Uterus (tissue), 4 donors: ENCODE data around the gene DNAJC17. TPM values are rescaled to one million over a fixed set of nuclear protein-coding genes. Genes with fewer than 3 reads are reported as not detected.

Experiments
- DNase-seq, 2 donors: peaks; one replicate each; pipeline ENCODE4 v3.0.0-alpha.2; 2019 to 2020
- H3K27ac ChIP-seq, 2 donors: fragments of 200-600 bp; sonication (generic); 1 replicate in 1 of 2; 2 replicates in 1 of 2; pipeline ENCODE4 v1.5.1; 2016 to 2018
- H3K27me3 ChIP-seq, 2 donors: fragments of 200-600 bp; sonication (generic); one replicate each; pipeline ENCODE4 v1.5.1; 2018 to 2019; ENCODE audit warnings: control low read depth in 1 of 2
- H3K36me3 ChIP-seq, 2 donors: fragments of 200-600 bp; sonication (generic); one replicate each; pipeline ENCODE4 v1.5.1; 2019; ENCODE audit warnings: control low read depth in 1 of 2
- H3K4me1 ChIP-seq, 2 donors: fragments of 200-600 bp; sonication (generic); one replicate each; pipeline ENCODE4 v1.5.1; 2018 to 2019; ENCODE audit warnings: control low read depth in 1 of 2
- H3K4me3 ChIP-seq, 2 donors: fragments of 200-600 bp; sonication (generic); 1 replicate in 1 of 2; 2 replicates in 1 of 2; pipeline ENCODE4 v1.5.1; 2018 to 2019; ENCODE audit warnings: mild to moderate bottlenecking in 1 of 2
- H3K9me3 ChIP-seq, 2 donors: fragments of 200-600 bp; sonication (generic); one replicate each; pipeline ENCODE4 v1.5.1; 2019; ENCODE audit warnings: control low read depth in 1 of 2
- CTCF ChIP-seq, 4 experiments: fragments of 200-600 bp in 2 of 4; fragments of 450-650 bp in 2 of 4; sonication (generic) in 2 of 4; IDR thresholded peaks; one replicate each; pipeline ENCODE4 v1.5.1; 2016 to 2019; ENCODE audit warnings: antibody characterized with exemption in 4 of 4, mild to moderate bottlenecking in 2 of 4, moderate library complexity in 1 of 4
- POLR2A ChIP-seq, 2 donors: fragments of 450-650 bp; IDR thresholded peaks; one replicate each; pipeline ENCODE4 v1.6.1; 2016; ENCODE audit warnings: antibody characterized with exemption in 2 of 2, mild to moderate bottlenecking in 1 of 2, moderate library complexity in 1 of 2
- intact Hi-C: fragments of 100-400 bp; cut with DNase I; formaldehyde crosslinking; loops from one replicate; pipeline ENCODE4 v1.15.1; 2023; ENCODE audit warnings: low total_unique reads
- total RNA-seq, 4 donors: library from RNA; depleted of rRNA in 3 of 4; stranded (reverse); fragments of >200 nt in 3 of 4; gene quantifications; one replicate each; pipeline versions ENCODE4 v1.1.0 to v1.2.4, GENCODE V29; 2014 to 2023
- donor health status: DM: yes; HTN: yes; CAD: no.

DNAJC17 gene
- total RNA-seq, 4 donors from 2014 or later = 6.1 to 79.4 (median 32.5) TPM

DNA sequence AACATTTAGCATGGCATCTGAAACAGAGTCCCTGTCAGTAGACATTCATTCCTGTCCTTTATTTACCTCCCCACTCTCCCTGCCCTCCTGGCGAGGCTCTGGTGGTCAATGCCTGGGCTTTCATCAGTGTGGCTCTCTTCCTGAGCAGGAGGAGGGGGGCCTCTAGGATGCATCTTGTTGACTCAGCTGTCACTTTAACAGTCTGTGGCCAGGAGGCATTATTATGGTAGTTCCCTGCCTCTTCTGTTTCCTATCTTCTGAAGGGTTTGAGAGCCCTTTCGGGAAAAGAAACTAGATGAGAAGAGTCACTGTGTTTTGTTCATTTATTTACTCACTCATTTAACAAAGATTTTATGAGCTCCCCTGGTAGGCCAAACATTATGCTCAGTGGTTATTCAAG, 23.6 kb upstream of the DNAJC17 start:
- Histone ChIP-seq H3K36me3 (no peaks in the 10 kb centered on the region), H3K27ac (no peak overlapping the region), H3K4me1 (no peaks in the 10 kb centered on the region), H3K4me3 (no peak overlapping the region), H3K9me3 (no peaks in the 10 kb centered on the region), H3K27me3 (no peaks in the 10 kb centered on the region)
- TF ChIP-seq POLR2A (IDR thresholded peaks at IDR 0.05) = no peak
- no peak for TF ChIP-seq CTCF (IDR thresholded peaks at IDR 0.05)
- intact Hi-C loops = no loop called here
- DNase-seq = no peak

GRCh38 chr15:40829115-40829514, 21.8 kb upstream of the DNAJC17 start:
- no peak for TF ChIP-seq CTCF (IDR thresholded peaks at IDR 0.05)
- TF ChIP-seq POLR2A (IDR thresholded peaks at IDR 0.05) = no peak
- Histone ChIP-seq H3K27me3 (no peaks in the 10 kb centered on the region), H3K36me3 (no peaks in the 10 kb centered on the region), H3K9me3 (no peaks in the 10 kb centered on the region), H3K4me3 (no peak overlapping the region), H3K4me1 (no peaks in the 10 kb centered on the region), H3K27ac (no peak overlapping the region)
- intact Hi-C loops = no loop called here
- no peak for DNase-seq

- H3K27ac ChIP-seq = no peak within 1 kb of the TSS
- DNase-seq = no peak
- TF ChIP-seq CTCF (IDR thresholded peaks at IDR 0.05) (no peak), POLR2A (IDR thresholded peaks at IDR 0.05) (no peak)
- H3K9me3 ChIP-seq = no peaks in the 10 kb centered on the region
- no peaks in the 10 kb centered on the region for H3K4me1 ChIP-seq
- no peaks in the 10 kb centered on the region for H3K36me3 ChIP-seq
- H3K27me3 ChIP-seq = no peaks in the 10 kb centered on the region
- intact Hi-C loops = no loop called here
- no peak within 1 kb of the TSS for H3K4me3 ChIP-seq
These were observed 21.3 kb upstream of the DNAJC17 start, which contains the start of gene PPP1R14D for GRCh38 chr15:40828447-40829036. Gene PPP1R14D, minus strand, starts transcription at chr15:40828708. Its CDS starts 67 bp downstream, at chr15:40828641.

DNA sequence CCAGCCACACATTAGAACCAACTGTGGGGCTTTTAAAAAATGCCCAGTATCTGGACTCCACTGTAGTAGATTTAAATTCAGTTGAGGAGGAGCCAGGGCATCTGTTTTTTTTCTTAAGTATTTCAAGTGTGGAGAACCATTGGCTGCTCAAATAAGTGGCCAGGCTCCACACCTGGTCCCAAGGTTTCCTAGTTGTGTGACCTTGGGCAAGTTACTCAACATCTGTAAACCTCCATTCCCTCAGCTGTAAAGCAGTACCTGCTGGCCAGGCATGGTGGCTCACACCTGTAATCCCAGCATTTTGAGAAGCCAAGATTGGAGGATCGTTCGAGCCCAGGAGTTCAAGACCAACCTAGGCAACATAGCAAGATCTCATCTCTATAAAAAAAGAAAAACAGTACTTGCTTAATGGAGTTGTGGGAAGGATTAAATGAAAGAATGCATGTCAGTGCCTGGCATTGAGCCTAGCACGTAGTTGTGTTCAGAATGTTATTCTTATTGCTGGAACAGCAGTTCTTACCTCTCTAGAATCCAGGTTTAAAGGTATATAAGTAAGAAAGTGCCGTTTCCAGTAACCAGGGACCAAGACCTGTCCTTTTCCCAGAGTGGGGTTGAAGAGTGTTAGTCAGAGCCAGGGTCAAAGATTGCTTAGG, 19.3 kb upstream of the DNAJC17 start:
- Histone ChIP-seq H3K36me3 (no peaks in the 10 kb centered on the region), H3K27ac (no peak overlapping the region), H3K4me3 (no peak overlapping the region), H3K4me1 (no peaks in the 10 kb centered on the region), H3K27me3 (no peaks in the 10 kb centered on the region), H3K9me3 (no peaks in the 10 kb centered on the region)
- no peak for DNase-seq
- intact Hi-C loops = no loop called here
- TF ChIP-seq CTCF (IDR thresholded peaks at IDR 0.05) = no peak
- no peak for TF ChIP-seq POLR2A (IDR thresholded peaks at IDR 0.05)

DNA sequence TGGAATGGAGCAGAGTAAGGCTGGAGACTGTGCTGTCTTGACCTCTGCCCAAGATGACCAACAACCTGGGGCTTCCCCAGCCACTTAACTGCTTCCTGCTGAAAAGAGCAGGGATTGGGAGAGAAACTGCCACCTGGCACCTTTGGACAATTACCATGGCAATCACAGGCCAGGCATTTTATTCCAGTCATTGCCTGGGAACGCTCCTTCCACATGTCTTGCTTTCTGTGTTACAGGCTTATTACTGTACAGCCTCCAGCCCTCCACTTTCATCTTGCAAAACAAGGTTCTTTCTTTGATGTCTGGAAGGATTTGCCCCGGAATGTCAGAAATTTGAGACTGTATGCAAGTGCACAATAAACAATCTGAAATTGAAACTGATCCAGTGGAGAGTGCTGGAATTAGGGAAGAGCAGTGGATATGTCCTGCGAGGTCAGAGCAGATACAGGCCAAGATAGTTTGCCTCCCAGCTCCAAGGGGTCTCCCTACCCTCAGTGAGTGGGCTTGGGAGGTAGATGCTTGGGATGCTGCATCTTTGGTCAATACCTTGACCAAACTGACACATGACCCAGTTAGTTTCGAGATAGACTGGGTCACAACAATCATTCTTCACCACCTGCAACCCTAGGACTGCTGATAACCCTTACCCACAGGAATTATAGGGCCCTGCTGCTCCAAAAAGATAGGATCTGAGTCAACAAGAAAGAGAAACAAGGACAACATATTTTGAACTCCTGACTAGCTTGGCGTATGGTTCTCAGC, 18.6 kb upstream of the DNAJC17 start:
- no peak for TF ChIP-seq CTCF (IDR thresholded peaks at IDR 0.05)
- TF ChIP-seq POLR2A (IDR thresholded peaks at IDR 0.05) = no peak
- no peak overlapping the region for H3K27ac ChIP-seq
- DNase-seq = no peak
- H3K36me3 ChIP-seq = no peaks in the 10 kb centered on the region
- no peaks in the 10 kb centered on the region for H3K4me1 ChIP-seq
- intact Hi-C loops = no loop called here
- H3K27me3 ChIP-seq = no peaks in the 10 kb centered on the region
- H3K4me3 ChIP-seq = no peak overlapping the region
- no peaks in the 10 kb centered on the region for H3K9me3 ChIP-seq
